MCF 10A (cell line): ENCODE results near the gene SH3GL3. TPM values are rescaled to one million over a fixed set of nuclear protein-coding genes. Genes with fewer than 3 reads are reported as not detected.

ENCODE experiments used
- BruUV-seq: library from RNA; stranded (reverse); fragments of 400-500 nt; replicated peaks from 2 replicates; lab custom pipeline; 2021; lab: Mats Ljungman, UMichigan
- CTCF ChIA-PET: fragments of 300-600 bp; sonication (Branson Sonifier 250); formaldehyde crosslinking; extraction: SDS; loops from one replicate; lab custom pipeline; 2021; ENCODE audit warnings: antibody characterized with exemption, inconsistent platforms; lab: Yijun Ruan, JAX
- POLR2A ChIA-PET: fragments of 300-600, 350-650 bp; sonication (Branson Sonifier 250); formaldehyde crosslinking; extraction: SDS; loops from one replicate; lab custom pipeline; 2020; ENCODE audit warnings: antibody characterized with exemption, inconsistent platforms; lab: Yijun Ruan, JAX
- DNase-seq: peaks from one replicate; pipeline ENCODE4 v3.0.0-alpha.2; 2018; ENCODE audit not compliant: unreplicated experiment
- H3K27ac Mint-ChIP-seq: one replicate; pipeline ENCODE4 v1.8.0; 2022; ENCODE audit warnings: mild to moderate bottlenecking, low read depth, mixed read lengths; ENCODE audit not compliant: unreplicated experiment
- H3K27me3 Mint-ChIP-seq: one replicate; pipeline ENCODE4 v1.8.0; 2022; ENCODE audit warnings: mixed read lengths; ENCODE audit not compliant: insufficient read depth, unreplicated experiment
- H3K36me3 Mint-ChIP-seq: one replicate; pipeline ENCODE4 v1.8.0; 2022; ENCODE audit warnings: mild to moderate bottlenecking, moderate library complexity, mixed read lengths; ENCODE audit not compliant: insufficient read depth, unreplicated experiment
- H3K4me1 Mint-ChIP-seq: one replicate; pipeline ENCODE4 v1.8.0; 2022; ENCODE audit warnings: mixed read lengths; ENCODE audit not compliant: insufficient read depth, unreplicated experiment
- H3K4me3 Mint-ChIP-seq: one replicate; pipeline ENCODE4 v1.8.0; 2022; ENCODE audit warnings: mild to moderate bottlenecking, moderate library complexity, mixed read lengths; ENCODE audit not compliant: unreplicated experiment
- H3K9me3 Mint-ChIP-seq: one replicate; pipeline ENCODE4 v1.8.0; 2022; ENCODE audit warnings: mixed read lengths; ENCODE audit not compliant: unreplicated experiment
- intact Hi-C: fragments of 100-400 bp; cut with micrococcal nuclease; formaldehyde crosslinking; loops from 2 replicates; pipeline ENCODE4 v1.14.1; 2022
- total RNA-seq: library from RNA; stranded (reverse); gene quantifications from 2 replicates; pipeline ENCODE4 v1.2.3, GENCODE V29; 2022
- TF ChIP-seq, protein P1 (sequence below): fragments of 200-600 bp; IDR thresholded peaks from one replicate; pipeline ENCODE4 v1.8.0; 2022; ENCODE audit warnings: antibody characterized with exemption, mild to moderate bottlenecking; ENCODE audit not compliant: unreplicated experiment

Gene SH3GL3
- total RNA-seq, 1 experiment from 2014 or later: 0.19 TPM

DNA sequence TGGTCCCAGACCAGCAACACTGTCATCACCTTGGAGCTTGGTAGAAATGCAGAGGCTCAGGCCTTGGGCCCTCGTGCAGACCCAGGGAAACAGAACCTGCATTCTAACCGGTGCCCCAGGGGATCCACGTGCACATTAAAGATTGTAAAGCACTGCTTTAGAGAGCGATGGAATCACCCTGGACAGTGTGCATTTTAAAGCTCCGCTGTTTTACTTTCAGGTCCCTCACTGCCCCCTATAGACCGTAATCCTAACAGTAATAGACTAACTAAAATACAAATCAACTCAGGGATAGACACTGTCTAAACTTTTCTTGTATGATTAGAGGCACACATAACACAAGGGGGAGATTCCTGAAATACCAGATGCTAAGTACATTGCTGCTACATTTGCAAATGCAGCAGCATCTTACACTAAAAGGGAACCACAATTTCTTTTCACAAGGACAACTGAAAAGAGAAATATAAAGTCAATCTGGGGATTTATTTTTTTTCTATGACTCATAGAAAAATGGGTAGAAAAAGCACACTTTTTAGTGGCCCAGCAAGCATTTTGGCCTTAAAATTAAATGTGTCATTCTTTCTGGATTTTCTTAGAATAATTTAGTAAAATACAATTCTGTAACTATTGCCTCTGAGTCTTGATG, 10.5 kb upstream of the SH3GL3 start:
- DNase-seq: peak; percentile 74
- POLR2A ChIA-PET: interaction anchor here (0.8 to 5.4 kb wide), 6 partner anchors 10 to 187 kb away, joined by 4 to 44 read pairs (median 4); no protein-coding TSS in a partner anchor
- no peak overlapping the region for H3K27ac Mint-ChIP-seq
- TF ChIP-seq, protein P1, sequence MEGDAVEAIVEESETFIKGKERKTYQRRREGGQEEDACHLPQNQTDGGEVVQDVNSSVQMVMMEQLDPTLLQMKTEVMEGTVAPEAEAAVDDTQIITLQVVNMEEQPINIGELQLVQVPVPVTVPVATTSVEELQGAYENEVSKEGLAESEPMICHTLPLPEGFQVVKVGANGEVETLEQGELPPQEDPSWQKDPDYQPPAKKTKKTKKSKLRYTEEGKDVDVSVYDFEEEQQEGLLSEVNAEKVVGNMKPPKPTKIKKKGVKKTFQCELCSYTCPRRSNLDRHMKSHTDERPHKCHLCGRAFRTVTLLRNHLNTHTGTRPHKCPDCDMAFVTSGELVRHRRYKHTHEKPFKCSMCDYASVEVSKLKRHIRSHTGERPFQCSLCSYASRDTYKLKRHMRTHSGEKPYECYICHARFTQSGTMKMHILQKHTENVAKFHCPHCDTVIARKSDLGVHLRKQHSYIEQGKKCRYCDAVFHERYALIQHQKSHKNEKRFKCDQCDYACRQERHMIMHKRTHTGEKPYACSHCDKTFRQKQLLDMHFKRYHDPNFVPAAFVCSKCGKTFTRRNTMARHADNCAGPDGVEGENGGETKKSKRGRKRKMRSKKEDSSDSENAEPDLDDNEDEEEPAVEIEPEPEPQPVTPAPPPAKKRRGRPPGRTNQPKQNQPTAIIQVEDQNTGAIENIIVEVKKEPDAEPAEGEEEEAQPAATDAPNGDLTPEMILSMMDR: peak; percentile 59
- H3K36me3 Mint-ChIP-seq: no peaks in the 10 kb centered on the region
- no TSS peak for BruUV-seq
- intact Hi-C loops: loop anchor here (1.0 to 5.0 kb wide), 5 partner anchors 56 to 425 kb away; partner anchors contain the start of gene C15orf40
- no peak overlapping the region for H3K4me3 Mint-ChIP-seq
- H3K27me3 Mint-ChIP-seq: no peaks in the 10 kb centered on the region
- H3K4me1 Mint-ChIP-seq: peaks cover 20% of the 10 kb centered on the region
- CTCF ChIA-PET: interaction anchor here (0.7 to 9.1 kb wide), 18 partner anchors 10 to 484 kb away, joined by 3 to 234 read pairs (median 4); partner anchors contain the start of gene SH3GL3
- H3K9me3 Mint-ChIP-seq: no peaks in the 10 kb centered on the region

DNA sequence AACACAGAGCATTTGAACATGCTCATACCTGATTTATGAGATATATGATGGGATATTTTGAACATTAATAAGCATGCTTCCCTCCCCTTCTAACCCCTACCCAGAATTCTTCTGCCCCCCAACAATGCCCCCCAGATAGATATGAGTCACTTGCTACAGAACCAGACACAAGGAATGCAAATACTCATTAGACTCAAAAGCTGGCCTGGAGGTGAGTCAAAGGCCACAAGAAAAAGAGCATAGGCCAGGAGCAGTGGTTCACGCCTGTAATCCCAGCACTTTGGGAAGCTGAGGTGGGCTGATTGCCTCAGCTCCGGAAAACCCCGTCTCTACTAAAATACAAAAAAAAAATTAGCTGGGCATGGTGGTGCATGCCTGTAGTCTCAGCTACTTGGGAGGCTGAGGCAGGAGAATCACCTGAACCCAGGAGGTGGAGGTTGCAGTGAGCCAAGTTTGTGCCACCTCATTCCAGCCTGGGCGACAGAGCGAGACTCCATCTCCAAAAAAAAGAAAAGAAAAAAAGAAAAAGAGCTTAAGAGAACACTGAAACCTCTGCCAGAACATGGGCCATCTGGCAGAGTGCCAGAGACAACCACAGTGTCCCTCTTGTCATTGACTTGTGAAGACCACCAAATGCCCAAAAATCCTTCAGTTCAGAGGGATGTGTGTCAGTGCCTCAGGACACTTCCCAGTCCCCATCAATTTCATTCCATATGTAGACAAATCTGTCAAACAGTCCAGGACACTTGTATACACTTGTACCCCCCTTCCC, 3.9 kb upstream of the SH3GL3 start:
- no TSS peak for BruUV-seq
- no peaks in the 10 kb centered on the region for H3K9me3 Mint-ChIP-seq
- peaks cover 14% of the 10 kb centered on the region for H3K4me1 Mint-ChIP-seq
- no peak overlapping the region for H3K4me3 Mint-ChIP-seq
- no peak for DNase-seq
- no peaks in the 10 kb centered on the region for H3K36me3 Mint-ChIP-seq
- TF ChIP-seq, protein P1: no peak
- CTCF ChIA-PET: interaction anchor here (0.6 to 9.0 kb wide), 10 partner anchors 21 to 593 kb away, joined by 3 to 158 read pairs (median 4); no protein-coding TSS in a partner anchor
- peaks cover 7% of the 10 kb centered on the region for H3K27me3 Mint-ChIP-seq
- POLR2A ChIA-PET: interaction anchor here (0.6 kb wide), 1 partner anchor 86 kb away, joined by 4 read pairs; no protein-coding TSS in a partner anchor
- no peak overlapping the region for H3K27ac Mint-ChIP-seq
- intact Hi-C loops: no loop called here

DNA sequence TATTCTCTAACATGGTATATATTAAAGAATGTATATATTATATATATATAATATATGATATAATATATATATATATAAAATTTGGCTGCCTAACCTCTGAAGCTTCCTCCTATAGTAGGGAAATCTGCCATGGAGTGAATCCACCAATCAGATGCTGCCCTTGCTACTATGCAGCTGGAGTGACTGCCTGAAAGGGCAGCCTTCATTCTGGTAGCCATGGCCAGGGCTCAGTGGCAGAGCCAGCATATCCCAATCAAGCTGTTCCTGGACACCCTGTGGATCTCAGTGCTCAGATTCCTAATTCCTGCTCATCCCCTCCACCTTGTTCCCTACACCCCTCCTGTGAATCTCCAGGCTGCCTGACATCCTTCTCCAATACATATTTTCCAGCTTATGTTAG, 2.2 kb upstream of the SH3GL3 start:
- H3K27ac Mint-ChIP-seq: no peak overlapping the region
- H3K4me3 Mint-ChIP-seq: no peak overlapping the region
- DNase-seq: no peak
- H3K36me3 Mint-ChIP-seq: no peaks in the 10 kb centered on the region
- intact Hi-C loops: no loop called here
- peaks cover 11% of the 10 kb centered on the region for H3K4me1 Mint-ChIP-seq
- TF ChIP-seq, protein P1: no peak
- ChIA-PET POLR2A (no interaction called here), CTCF (interaction anchor here (0.6 to 9.0 kb wide), 6 partner anchors 8 to 633 kb away, joined by 3 to 158 read pairs (median 3); no protein-coding TSS in a partner anchor)
- H3K9me3 Mint-ChIP-seq: no peaks in the 10 kb centered on the region
- H3K27me3 Mint-ChIP-seq: peaks cover 16% of the 10 kb centered on the region
- no TSS peak for BruUV-seq

DNA sequence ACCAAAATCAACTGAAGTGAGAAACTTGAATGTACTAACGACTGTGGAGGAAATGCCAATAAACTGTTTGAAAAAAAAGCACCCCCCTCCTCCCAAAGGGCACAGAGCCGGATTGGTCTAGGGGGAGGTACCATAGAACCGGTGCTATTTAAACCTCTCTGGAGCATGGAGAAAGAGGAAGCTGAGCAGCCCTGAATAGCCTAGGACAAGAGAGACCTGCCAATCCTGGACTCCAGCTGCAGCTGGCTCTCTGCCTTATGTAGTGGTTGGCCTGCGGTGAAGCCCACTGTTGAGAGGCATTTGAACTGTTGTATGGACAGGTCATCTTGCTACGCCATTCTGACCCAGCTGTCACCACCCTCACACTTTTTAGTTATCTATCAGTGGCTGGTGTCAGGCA, 1.5 kb upstream of the SH3GL3 start:
- CTCF ChIA-PET: interaction anchor here (0.7 to 9.0 kb wide), 6 partner anchors 9 to 197 kb away, joined by 3 to 158 read pairs (median 6); no protein-coding TSS in a partner anchor
- Mint-ChIP-seq H3K27ac (no peak overlapping the region), H3K27me3 (peaks cover 16% of the 10 kb centered on the region), H3K4me3 (no peak overlapping the region), H3K4me1 (peaks cover 11% of the 10 kb centered on the region), H3K9me3 (no peaks in the 10 kb centered on the region), H3K36me3 (no peaks in the 10 kb centered on the region)
- no TSS peak for BruUV-seq
- no peak for DNase-seq
- TF ChIP-seq, protein P1: no peak
- POLR2A ChIA-PET: no interaction called here
- intact Hi-C loops: no loop called here
